RWPE2 (cell line): ENCODE results near the gene CARMIL3.

ENCODE experiments used
- ATAC-seq: fragments of 200-7000 bp; cut with Tn5 transposase; 3 replicates; pipeline ENCODE4 v1.9.1; 2021; ENCODE audit warnings: low read depth
- DNase-seq: peaks from one replicate; pipeline ENCODE4 v3.0.0-alpha.2; 2020; ENCODE audit warnings: low spot score
- H3K27ac ChIP-seq: fragments of 450-650 bp; 2 replicates; pipeline ENCODE4 v1.5.1; 2017; ENCODE audit warnings: mild to moderate bottlenecking; ENCODE audit not compliant: poor library complexity, severe bottlenecking
- H3K27me3 ChIP-seq: fragments of 250-450 bp; sonication (Bioruptor Pico); 2 replicates; pipeline ENCODE4 v1.5.1; 2021; ENCODE audit warnings: mild to moderate bottlenecking, moderate library complexity; ENCODE audit not compliant: insufficient read depth, poor library complexity, severe bottlenecking
- H3K36me3 ChIP-seq: fragments of 250-450 bp; sonication (Bioruptor Pico); 2 replicates; pipeline ENCODE4 v1.5.1; 2020; ENCODE audit warnings: low read depth, mild to moderate bottlenecking, moderate library complexity
- H3K4me1 ChIP-seq: fragments of 250-450 bp; sonication (Bioruptor Pico); 2 replicates; pipeline ENCODE4 v1.5.1; 2021; ENCODE audit warnings: mild to moderate bottlenecking, moderate library complexity; ENCODE audit not compliant: insufficient read depth, poor library complexity, severe bottlenecking
- H3K4me3 ChIP-seq: fragments of 250-450 bp; sonication (Bioruptor Pico); 2 replicates; pipeline ENCODE4 v1.5.1; 2021; ENCODE audit warnings: mild to moderate bottlenecking, moderate library complexity; ENCODE audit not compliant: severe bottlenecking
- H3K9me3 ChIP-seq: fragments of 250-450 bp; sonication (Bioruptor Pico); 2 replicates; pipeline ENCODE4 v1.5.1; 2021; ENCODE audit warnings: mild to moderate bottlenecking, moderate library complexity; ENCODE audit not compliant: severe bottlenecking
- CTCF ChIP-seq: fragments of 450-650 bp; IDR thresholded peaks from one replicate; pipeline ENCODE4 v1.5.1; 2017; ENCODE audit warnings: mild to moderate bottlenecking, moderate library complexity; ENCODE audit not compliant: poor library complexity, severe bottlenecking

The CARMIL3 gene

GRCh38 chr14:24098229-24098926 is 46.6 kb downstream of the CARMIL3 start:
- no peak for DNase-seq
- no peak overlapping the region for H3K4me3 ChIP-seq
- H3K9me3 ChIP-seq, result no peaks in the 10 kb centered on the region
- no peak for ATAC-seq
- H3K36me3 ChIP-seq, result peaks cover 76% of the 10 kb centered on the region
- peaks cover 10% of the 10 kb centered on the region for H3K4me1 ChIP-seq
- TF ChIP-seq CTCF, result no peak
- H3K27me3 ChIP-seq, result no peaks in the 10 kb centered on the region
- H3K27ac ChIP-seq, result no peak overlapping the region

GRCh38 chr14:24098927-24099813 is 47.4 kb downstream of the CARMIL3 start:
- no peaks in the 10 kb centered on the region for H3K27me3 ChIP-seq
- H3K4me1 ChIP-seq, result peaks cover 6% of the 10 kb centered on the region
- no peaks in the 10 kb centered on the region for H3K9me3 ChIP-seq
- DNase-seq (no peak), ATAC-seq (no peak)
- no peak overlapping the region for H3K27ac ChIP-seq
- H3K4me3 ChIP-seq, result no peak overlapping the region
- TF ChIP-seq CTCF, result no peak
- peaks cover 83% of the 10 kb centered on the region for H3K36me3 ChIP-seq

GRCh38 chr14:24100197-24100981 is 48.6 kb downstream of the CARMIL3 start:
- Histone ChIP-seq H3K4me3 (no peak overlapping the region), H3K36me3 (peaks cover 80% of the 10 kb centered on the region), H3K4me1 (peaks cover 5% of the 10 kb centered on the region), H3K27ac (no peak overlapping the region), H3K9me3 (no peaks in the 10 kb centered on the region), H3K27me3 (no peaks in the 10 kb centered on the region)
- DNase-seq (no peak), ATAC-seq (no peak)
- no peak for TF ChIP-seq CTCF

- DNase-seq, result no peak
- H3K27ac ChIP-seq, result no peak overlapping the region
- no peaks in the 10 kb centered on the region for H3K27me3 ChIP-seq
- no peaks in the 10 kb centered on the region for H3K9me3 ChIP-seq
- TF ChIP-seq CTCF, result no peak
- no peak overlapping the region for H3K4me3 ChIP-seq
- no peak for ATAC-seq
- no peaks in the 10 kb centered on the region for H3K4me1 ChIP-seq
- H3K36me3 ChIP-seq, result peaks cover 75% of the 10 kb centered on the region
These were observed 49.2 kb downstream of the CARMIL3 start for GRCh38 chr14:24100982-24101494.
